ENCODE data around the gene FHDC1. TPM values are rescaled to one million over a fixed set of nuclear protein-coding genes. Genes with fewer than 3 reads are reported as not detected.

The FHDC1 gene
- total RNA-seq, 4 donors from 2014 or later, result 25.6 to 65.1 (median 37.2) TPM

DNA sequence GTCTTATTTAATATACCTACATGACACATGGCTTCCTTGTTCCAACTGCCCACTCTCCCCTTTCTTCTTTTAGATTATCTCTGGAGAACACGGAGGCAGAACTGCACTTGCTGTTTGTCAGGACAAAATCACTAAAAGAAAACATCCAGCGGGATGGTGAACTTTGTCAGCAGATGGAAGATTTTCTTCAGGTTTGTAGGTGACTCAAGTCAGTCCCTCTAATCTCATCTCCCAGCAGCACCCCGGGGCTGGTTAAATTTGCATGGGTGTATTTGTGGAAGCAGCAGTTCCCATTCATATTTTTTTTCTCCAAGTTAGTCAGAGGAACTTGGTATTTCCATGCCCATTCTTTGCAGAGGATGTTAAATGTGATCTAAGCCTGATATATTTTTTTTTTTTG lies 31.8 kb downstream of the FHDC1 start:
- TF ChIP-seq, protein P1, sequence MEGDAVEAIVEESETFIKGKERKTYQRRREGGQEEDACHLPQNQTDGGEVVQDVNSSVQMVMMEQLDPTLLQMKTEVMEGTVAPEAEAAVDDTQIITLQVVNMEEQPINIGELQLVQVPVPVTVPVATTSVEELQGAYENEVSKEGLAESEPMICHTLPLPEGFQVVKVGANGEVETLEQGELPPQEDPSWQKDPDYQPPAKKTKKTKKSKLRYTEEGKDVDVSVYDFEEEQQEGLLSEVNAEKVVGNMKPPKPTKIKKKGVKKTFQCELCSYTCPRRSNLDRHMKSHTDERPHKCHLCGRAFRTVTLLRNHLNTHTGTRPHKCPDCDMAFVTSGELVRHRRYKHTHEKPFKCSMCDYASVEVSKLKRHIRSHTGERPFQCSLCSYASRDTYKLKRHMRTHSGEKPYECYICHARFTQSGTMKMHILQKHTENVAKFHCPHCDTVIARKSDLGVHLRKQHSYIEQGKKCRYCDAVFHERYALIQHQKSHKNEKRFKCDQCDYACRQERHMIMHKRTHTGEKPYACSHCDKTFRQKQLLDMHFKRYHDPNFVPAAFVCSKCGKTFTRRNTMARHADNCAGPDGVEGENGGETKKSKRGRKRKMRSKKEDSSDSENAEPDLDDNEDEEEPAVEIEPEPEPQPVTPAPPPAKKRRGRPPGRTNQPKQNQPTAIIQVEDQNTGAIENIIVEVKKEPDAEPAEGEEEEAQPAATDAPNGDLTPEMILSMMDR (IDR thresholded peaks at IDR 0.05), result no peak
- no peak for TF ChIP-seq POLR2A (IDR thresholded peaks at IDR 0.05)
- H3K4me3 ChIP-seq (ENCODE audit: low read depth, poor library complexity, severe bottlenecking), result no peak overlapping the region
- 55 to 56% methylated on average over 3 of the region's 3 CpGs for WGBS, 2 donors
- peak; percentile 42 to 43 for DNase-seq (ENCODE audit: low spot score in 2 of 2)
- intact Hi-C loops (cut with DNase I; ENCODE audit: low total_unique reads), result no loop called here

DNA sequence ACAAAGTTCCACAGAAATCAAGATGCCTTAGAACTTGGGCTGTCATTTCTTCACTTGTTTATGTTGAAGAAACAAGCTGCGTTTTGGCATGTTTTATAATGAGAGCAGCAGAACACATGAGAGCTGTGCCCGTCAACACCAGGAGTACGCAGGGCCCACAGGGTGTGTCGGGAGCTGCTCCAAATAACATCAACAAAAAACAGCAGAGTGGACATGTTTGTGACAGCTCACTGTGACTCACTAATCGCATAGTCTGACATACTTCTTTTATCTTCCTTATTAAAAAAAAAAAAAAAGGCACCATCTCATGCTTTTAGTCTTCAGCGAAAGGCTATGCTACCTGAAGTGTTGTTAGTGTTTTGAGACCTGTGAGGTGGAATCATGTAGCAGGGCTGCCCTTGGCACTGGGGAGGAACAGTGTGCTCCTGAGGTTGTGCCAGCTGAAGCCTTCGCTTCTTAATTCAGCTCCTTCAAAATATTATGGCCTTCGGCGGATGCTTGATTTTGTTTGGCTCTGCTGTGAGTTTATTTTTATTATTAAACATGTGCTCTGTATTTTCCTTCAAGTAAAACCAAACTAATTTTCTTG lies 32.8 kb downstream of the FHDC1 start:
- no peak for TF ChIP-seq POLR2A (IDR thresholded peaks at IDR 0.05)
- TF ChIP-seq, protein P1 (IDR thresholded peaks at IDR 0.05), result no peak
- peak; percentile 63 to 76 for DNase-seq (ENCODE audit: low spot score in 2 of 2)
- H3K4me3 ChIP-seq (ENCODE audit: low read depth, poor library complexity, severe bottlenecking), result no peak overlapping the region
- WGBS, 2 donors, result 35 to 43% methylated on average over 9 of the region's 9 CpGs
- intact Hi-C loops (cut with DNase I; ENCODE audit: low total_unique reads), result no loop called here

DNA sequence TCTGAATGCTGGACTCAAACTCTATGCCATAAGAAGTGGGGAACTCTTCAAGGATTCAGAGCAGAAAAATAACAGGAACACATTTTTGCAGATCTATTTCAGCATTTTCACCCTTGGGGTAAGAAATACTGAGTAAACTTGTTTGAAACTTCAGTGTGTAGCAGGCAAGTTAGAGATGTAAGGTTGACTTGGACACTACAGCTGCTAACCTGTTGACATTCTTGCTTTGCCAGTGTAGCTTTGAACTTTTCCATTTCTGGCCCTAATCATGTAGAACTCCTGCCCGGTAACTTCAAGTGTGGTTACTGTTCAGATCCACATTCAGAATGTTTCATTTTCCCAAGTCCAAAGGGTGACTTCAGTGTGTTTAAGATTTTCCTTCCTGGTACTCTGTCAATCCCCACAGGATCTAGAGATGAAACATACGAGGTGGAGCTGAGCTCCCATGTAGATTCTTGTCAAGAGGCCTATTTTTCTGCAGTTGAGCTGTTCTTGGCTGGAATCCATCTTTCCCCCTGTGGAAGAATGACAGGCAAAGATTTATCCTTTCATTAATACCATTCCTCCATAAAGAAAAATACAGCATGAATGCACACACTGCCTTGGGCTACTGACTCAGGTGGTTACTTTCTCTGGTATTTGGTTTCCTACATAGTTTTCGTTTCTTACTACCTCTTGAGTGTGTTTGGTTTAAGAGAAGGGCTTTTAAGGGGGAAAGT lies 34.1 kb downstream of the FHDC1 start:
- intact Hi-C loops (cut with DNase I; ENCODE audit: low total_unique reads), result no loop called here
- no peak overlapping the region for H3K4me3 ChIP-seq (ENCODE audit: low read depth, poor library complexity, severe bottlenecking)
- TF ChIP-seq, protein P1 (IDR thresholded peaks at IDR 0.05), result no peak
- no peak for TF ChIP-seq POLR2A (IDR thresholded peaks at IDR 0.05)
- DNase-seq (ENCODE audit: low spot score in 2 of 2), result peak in 1 of 2 donors; percentile 26
- 43 to 47% methylated on average over 3 of the region's 3 CpGs for WGBS, 2 donors

DNA sequence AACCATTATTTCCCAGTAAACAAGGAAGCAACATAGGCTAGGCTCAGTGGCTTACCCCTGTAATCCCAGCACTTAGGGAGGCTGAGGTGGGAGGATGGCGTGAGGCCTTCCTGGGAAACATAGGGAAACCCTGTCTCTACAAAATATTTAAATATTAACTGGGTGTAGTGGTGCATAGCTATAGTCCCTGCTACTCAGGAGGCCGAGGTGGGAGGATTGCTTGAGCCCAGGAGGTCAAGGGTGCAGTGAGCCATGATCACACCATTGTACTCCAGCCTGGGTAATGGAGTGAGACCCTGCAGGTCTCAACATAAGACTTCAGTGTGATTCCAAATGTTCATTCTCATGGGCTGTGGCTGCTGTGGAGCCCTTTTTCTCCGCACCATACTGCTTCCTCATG lies 34.9 kb downstream of the FHDC1 start:
- peak in 1 of 2 donors; percentile 23 for DNase-seq (ENCODE audit: low spot score in 2 of 2)
- TF ChIP-seq POLR2A (IDR thresholded peaks at IDR 0.05), result no peak
- TF ChIP-seq, protein P1 (IDR thresholded peaks at IDR 0.05), result no peak
- H3K4me3 ChIP-seq (ENCODE audit: low read depth, poor library complexity, severe bottlenecking), result no peak overlapping the region
- intact Hi-C loops (cut with DNase I; ENCODE audit: low total_unique reads), result no loop called here
- 96 to 100% methylated on average over 3 of the region's 3 CpGs for WGBS, 2 donors

DNA sequence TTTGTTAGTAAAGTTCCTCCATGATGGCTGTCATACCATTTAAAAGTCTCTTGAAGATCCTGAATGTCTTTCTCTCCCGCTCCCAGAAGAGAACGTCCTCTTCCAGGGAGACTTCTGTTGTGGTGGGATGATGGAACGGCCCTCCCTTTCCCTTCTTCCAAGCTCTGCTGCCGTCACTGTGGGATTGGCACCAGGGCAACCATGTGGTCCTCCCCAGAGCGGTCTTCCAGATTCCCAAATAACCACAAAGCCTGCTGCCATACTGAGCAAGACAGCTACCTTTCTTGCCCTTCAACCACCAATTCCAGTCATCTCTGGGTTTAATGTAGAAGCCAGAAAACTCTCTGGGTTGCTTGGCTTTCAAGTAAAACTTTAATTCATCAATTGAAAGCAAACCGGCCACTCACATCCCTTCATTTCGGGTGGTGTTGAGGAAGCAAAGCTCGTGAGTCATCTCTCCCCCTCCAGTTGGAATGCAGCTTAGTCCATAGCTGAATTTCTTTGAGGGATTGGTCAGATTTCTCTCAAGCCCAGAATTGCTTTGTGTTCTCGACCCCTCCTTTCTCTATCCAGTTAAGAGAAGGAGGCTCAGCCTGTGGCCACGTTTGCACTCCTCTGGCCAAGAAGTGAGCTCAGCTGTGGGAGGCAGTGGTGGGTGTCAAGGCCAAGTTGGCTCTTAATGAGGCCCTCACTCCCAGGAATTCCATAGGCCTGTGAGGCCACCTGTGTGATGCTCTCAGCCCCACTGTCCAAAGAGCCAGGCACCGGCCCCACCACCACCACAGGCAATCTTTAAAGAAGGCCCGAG lies 36.9 kb downstream of the FHDC1 start:
- intact Hi-C loops (cut with DNase I; ENCODE audit: low total_unique reads), result no loop called here
- TF ChIP-seq, protein P1 (IDR thresholded peaks at IDR 0.05), result no peak
- TF ChIP-seq POLR2A (IDR thresholded peaks at IDR 0.05), result no peak
- WGBS, 2 donors, result 70 to 73% methylated on average over 12 of the region's 12 CpGs
- no peak overlapping the region for H3K4me3 ChIP-seq (ENCODE audit: low read depth, poor library complexity, severe bottlenecking)
- peak in 1 of 2 donors; percentile 79 for DNase-seq (ENCODE audit: low spot score in 2 of 2)
